Liver (tissue), 3 donors: ENCODE data around the gene WWC2.

ENCODE experiments used
- EGR1 ChIP-seq, 2 donors: IDR thresholded peaks; 2 replicates each; pipeline ENCODE4 v1.6.1; 2016 to 2018; ENCODE audit warnings: antibody characterized with exemption in 2 of 2, low read depth in 2 of 2
- FOXA1 ChIP-seq: IDR thresholded peaks from 2 replicates; pipeline ENCODE4 v1.6.1; 2016; ENCODE audit warnings: antibody characterized with exemption
- GABPA ChIP-seq, 2 donors: IDR thresholded peaks in 1 of 2; conservative IDR thresholded peaks in 1 of 2; 2 replicates each; pipeline ENCODE4 v1.6.1; 2016; ENCODE audit warnings: antibody characterized with exemption in 2 of 2, mild to moderate bottlenecking in 1 of 2, moderate library complexity in 1 of 2
- RAD21 ChIP-seq, 2 donors: IDR thresholded peaks; 2 replicates each; pipeline ENCODE4 v1.6.1; 2016; ENCODE audit warnings: antibody characterized with exemption in 2 of 2, mild to moderate bottlenecking in 2 of 2
- RXRA ChIP-seq, 2 donors: IDR thresholded peaks; 2 replicates each; pipeline ENCODE4 v1.6.1; 2017 to 2018; ENCODE audit warnings: antibody characterized with exemption in 2 of 2, mild to moderate bottlenecking in 1 of 2
- SP1 ChIP-seq: IDR thresholded peaks from 2 replicates; pipeline ENCODE4 v1.6.1; 2018; ENCODE audit warnings: antibody characterized with exemption, mild to moderate bottlenecking
- TAF1 ChIP-seq: conservative IDR thresholded peaks from 2 replicates; pipeline ENCODE4 v1.6.1; 2016; ENCODE audit warnings: antibody characterized with exemption, mild to moderate bottlenecking
- YY1 ChIP-seq: IDR thresholded peaks from 2 replicates; pipeline ENCODE4 v1.6.1; 2016; ENCODE audit warnings: antibody characterized with exemption, mild to moderate bottlenecking
- TF ChIP-seq, protein P1 (sequence below): fragments of 150-350 bp; IDR thresholded peaks from 2 replicates; pipeline ENCODE4 v1.5.1; 2017; ENCODE audit warnings: improper control_type of control experiment, low read depth, low read length; ENCODE audit not compliant: missing input control
- TF ChIP-seq, protein P2 (sequence below): IDR thresholded peaks from 2 replicates; pipeline ENCODE4 v1.6.1; 2016; ENCODE audit warnings: antibody characterized with exemption, mild to moderate bottlenecking
- TF ChIP-seq, protein P3 (sequence below): IDR thresholded peaks from 2 replicates; pipeline ENCODE4 v1.6.1; 2016; ENCODE audit warnings: antibody characterized with exemption
- TF ChIP-seq, protein P4 (sequence below): IDR thresholded peaks from 2 replicates; pipeline ENCODE4 v1.6.1; 2016; ENCODE audit warnings: antibody characterized with exemption
- TF ChIP-seq, protein P5 (sequence below): IDR thresholded peaks from 2 replicates; pipeline ENCODE4 v1.6.1; 2016; ENCODE audit warnings: antibody characterized with exemption
- donor health status: healthy.
- donor health status: healthy.

DNA sequence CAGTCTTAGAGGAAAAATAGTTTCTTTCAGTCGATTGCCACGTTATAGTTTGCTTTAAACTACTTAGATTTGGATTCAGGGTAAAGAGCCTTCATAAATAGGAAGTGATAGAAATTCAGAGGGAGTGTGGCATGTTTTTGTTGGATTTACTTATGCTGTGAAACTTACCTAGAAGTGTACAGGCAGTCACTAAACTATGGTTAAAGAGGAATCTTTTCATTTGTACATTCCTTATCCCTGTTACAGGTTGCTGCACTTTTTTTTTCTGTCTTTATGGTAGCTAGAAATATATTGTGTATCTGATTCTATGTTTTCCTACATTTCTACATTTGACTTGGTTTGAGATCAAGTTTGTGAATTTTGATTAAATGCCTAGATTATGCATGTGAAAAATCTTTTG is 19.1 kb downstream of the WWC2 start:
- TF ChIP-seq, protein P1, sequence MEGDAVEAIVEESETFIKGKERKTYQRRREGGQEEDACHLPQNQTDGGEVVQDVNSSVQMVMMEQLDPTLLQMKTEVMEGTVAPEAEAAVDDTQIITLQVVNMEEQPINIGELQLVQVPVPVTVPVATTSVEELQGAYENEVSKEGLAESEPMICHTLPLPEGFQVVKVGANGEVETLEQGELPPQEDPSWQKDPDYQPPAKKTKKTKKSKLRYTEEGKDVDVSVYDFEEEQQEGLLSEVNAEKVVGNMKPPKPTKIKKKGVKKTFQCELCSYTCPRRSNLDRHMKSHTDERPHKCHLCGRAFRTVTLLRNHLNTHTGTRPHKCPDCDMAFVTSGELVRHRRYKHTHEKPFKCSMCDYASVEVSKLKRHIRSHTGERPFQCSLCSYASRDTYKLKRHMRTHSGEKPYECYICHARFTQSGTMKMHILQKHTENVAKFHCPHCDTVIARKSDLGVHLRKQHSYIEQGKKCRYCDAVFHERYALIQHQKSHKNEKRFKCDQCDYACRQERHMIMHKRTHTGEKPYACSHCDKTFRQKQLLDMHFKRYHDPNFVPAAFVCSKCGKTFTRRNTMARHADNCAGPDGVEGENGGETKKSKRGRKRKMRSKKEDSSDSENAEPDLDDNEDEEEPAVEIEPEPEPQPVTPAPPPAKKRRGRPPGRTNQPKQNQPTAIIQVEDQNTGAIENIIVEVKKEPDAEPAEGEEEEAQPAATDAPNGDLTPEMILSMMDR: no peak
- TF ChIP-seq RAD21 (IDR thresholded peaks at IDR 0.05) (no peak), GABPA (IDR thresholded peaks at IDR 0.05 in 1 of 2, conservative IDR thresholded peaks at IDR 0.05 in 1 of 2) (no peak), YY1 (no peak), TAF1 (no peak), EGR1 (IDR thresholded peaks at IDR 0.05; ENCODE audit: low read depth in 2 of 2) (no peak), RXRA (IDR thresholded peaks at IDR 0.05) (no peak), SP1 (no peak), FOXA1 (no peak)
- TF ChIP-seq, protein P2, sequence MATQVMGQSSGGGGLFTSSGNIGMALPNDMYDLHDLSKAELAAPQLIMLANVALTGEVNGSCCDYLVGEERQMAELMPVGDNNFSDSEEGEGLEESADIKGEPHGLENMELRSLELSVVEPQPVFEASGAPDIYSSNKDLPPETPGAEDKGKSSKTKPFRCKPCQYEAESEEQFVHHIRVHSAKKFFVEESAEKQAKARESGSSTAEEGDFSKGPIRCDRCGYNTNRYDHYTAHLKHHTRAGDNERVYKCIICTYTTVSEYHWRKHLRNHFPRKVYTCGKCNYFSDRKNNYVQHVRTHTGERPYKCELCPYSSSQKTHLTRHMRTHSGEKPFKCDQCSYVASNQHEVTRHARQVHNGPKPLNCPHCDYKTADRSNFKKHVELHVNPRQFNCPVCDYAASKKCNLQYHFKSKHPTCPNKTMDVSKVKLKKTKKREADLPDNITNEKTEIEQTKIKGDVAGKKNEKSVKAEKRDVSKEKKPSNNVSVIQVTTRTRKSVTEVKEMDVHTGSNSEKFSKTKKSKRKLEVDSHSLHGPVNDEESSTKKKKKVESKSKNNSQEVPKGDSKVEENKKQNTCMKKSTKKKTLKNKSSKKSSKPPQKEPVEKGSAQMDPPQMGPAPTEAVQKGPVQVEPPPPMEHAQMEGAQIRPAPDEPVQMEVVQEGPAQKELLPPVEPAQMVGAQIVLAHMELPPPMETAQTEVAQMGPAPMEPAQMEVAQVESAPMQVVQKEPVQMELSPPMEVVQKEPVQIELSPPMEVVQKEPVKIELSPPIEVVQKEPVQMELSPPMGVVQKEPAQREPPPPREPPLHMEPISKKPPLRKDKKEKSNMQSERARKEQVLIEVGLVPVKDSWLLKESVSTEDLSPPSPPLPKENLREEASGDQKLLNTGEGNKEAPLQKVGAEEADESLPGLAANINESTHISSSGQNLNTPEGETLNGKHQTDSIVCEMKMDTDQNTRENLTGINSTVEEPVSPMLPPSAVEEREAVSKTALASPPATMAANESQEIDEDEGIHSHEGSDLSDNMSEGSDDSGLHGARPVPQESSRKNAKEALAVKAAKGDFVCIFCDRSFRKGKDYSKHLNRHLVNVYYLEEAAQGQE: no peak
- TF ChIP-seq, protein P3, sequence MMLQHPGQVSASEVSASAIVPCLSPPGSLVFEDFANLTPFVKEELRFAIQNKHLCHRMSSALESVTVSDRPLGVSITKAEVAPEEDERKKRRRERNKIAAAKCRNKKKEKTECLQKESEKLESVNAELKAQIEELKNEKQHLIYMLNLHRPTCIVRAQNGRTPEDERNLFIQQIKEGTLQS: no peak
- TF ChIP-seq, protein P4, sequence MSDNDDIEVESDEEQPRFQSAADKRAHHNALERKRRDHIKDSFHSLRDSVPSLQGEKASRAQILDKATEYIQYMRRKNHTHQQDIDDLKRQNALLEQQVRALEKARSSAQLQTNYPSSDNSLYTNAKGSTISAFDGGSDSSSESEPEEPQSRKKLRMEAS: no peak
- TF ChIP-seq, protein P5, sequence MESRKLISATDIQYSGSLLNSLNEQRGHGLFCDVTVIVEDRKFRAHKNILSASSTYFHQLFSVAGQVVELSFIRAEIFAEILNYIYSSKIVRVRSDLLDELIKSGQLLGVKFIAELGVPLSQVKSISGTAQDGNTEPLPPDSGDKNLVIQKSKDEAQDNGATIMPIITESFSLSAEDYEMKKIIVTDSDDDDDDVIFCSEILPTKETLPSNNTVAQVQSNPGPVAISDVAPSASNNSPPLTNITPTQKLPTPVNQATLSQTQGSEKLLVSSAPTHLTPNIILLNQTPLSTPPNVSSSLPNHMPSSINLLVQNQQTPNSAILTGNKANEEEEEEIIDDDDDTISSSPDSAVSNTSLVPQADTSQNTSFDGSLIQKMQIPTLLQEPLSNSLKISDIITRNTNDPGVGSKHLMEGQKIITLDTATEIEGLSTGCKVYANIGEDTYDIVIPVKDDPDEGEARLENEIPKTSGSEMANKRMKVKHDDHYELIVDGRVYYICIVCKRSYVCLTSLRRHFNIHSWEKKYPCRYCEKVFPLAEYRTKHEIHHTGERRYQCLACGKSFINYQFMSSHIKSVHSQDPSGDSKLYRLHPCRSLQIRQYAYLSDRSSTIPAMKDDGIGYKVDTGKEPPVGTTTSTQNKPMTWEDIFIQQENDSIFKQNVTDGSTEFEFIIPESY: no peak
